ENCODE data around the gene LRR1.

DNA sequence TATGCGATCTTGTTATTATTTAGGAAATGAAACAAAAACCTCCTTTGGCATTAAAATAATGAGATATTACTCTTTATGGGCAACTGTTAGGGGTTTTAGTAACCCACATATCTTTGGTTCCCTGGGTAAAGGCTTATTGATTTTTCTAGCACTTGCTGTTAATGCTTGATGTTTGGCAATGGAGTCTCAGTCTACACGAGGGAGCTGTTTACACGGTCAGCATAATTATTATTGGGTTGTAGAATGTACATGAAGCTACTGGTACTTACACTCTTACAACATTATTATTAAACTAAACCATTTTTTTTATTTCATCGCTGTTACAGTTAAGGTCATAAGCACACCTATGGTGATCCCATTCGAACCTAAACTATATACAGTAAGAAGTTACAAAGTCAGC, 24.7 kb upstream of the LRR1 start:
- no peak for TF ChIP-seq EZH2phosphoT487 (conservative IDR thresholded peaks at IDR 0.05; ENCODE audit: low read length)
- TF ChIP-seq, protein P1, sequence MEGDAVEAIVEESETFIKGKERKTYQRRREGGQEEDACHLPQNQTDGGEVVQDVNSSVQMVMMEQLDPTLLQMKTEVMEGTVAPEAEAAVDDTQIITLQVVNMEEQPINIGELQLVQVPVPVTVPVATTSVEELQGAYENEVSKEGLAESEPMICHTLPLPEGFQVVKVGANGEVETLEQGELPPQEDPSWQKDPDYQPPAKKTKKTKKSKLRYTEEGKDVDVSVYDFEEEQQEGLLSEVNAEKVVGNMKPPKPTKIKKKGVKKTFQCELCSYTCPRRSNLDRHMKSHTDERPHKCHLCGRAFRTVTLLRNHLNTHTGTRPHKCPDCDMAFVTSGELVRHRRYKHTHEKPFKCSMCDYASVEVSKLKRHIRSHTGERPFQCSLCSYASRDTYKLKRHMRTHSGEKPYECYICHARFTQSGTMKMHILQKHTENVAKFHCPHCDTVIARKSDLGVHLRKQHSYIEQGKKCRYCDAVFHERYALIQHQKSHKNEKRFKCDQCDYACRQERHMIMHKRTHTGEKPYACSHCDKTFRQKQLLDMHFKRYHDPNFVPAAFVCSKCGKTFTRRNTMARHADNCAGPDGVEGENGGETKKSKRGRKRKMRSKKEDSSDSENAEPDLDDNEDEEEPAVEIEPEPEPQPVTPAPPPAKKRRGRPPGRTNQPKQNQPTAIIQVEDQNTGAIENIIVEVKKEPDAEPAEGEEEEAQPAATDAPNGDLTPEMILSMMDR (IDR thresholded peaks at IDR 0.05; ENCODE audit: insufficient read depth, low read length, poor library complexity, severe bottlenecking), result no peak

Measured in SU-DHL-6 (cell line).